Measurements from ENCODE around the gene COX6B2. TPM values are rescaled to one million over a fixed set of nuclear protein-coding genes. Genes with fewer than 3 reads are reported as not detected.

Gene COX6B2
- total RNA-seq, 1 donor from 2014 or later, result not detected

DNA sequence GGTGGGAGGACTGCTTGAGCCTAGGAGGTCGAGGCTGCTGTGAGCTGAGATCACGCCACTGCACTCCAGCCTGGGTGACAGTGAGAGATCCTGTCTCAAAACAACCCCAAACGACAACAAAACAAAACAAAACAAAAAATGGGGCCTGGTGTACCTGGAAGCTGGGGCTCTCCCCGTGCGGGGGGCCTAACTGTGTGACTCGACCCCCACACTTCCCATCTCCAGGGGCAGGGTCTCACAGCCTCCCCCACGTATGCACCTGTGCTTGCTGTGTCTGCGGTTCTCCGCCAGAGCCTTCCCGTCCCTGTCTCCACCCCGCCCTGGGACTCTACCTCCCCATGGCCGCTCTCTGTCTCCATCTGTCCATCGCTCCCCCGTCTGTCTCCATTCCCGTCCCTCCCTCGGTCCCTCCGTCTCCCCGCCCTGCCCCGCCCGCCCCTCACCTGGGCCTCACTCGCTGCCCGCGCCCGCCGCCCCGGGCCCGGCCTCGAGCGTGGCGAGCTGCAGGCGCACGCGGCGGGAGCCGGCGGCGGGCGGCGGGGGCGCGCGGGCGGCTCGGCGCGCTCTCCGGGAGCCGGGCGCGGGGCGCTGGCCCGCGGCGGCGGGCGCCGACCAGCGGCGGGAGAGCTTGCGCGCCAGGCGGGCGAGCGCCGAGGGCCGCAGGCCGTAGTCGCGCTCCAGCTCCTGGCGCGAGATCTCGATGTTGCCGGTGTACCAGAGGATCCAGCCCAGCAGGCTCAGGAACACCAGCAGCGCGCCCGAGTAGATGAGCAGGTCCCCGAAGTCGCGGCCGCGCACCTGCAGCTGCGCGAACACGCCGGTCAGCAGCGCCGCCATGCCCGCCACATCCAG, 29.0 kb upstream of the COX6B2 start:
- DNase-seq, result no peak

DNA sequence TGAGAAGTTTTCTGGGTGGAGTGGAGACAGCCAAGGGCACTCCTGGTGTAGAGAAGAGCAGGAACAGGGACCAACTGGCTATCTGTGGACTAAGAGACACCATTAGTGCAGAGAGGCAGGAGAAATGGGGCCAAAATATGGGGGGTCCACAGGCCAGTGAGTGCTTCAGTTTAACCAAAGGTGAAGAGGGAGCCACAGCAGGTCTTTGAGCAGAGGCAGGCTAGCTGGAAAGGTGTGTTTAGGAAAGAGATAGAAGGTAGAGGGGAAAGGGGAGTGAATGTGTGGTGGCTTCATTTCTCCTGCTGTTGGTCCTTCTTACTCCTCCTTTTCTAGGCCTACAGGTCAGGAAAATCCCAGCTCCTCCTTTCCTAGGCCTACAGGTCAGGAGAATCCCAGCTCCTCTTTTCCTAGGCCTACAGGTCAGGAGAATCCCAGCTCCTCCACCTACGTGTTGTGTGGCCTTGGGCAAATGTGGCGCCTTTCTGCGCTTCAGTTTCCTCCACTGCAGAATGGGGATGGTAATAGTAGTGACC, 28.1 kb upstream of the COX6B2 start:
- DNase-seq, result no peak

DNA sequence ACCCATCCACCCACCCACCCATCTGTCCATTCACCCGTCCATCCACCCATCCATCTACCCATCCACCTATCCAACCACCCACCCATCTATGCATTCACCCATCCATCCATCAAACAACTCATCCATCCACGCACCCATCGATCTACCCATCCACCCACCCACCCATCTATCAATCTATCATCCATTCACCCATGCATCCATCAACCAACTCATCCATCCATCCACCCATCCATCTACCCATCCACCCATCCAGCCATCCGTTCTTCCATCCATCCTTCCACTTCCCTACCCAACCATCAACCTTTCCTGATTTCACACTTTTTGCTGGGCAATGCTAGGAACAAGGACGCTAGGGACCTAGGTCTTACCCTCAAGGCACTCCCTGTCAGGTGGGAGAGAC, 27.5 kb upstream of the COX6B2 start:
- DNase-seq, result no peak

DNA sequence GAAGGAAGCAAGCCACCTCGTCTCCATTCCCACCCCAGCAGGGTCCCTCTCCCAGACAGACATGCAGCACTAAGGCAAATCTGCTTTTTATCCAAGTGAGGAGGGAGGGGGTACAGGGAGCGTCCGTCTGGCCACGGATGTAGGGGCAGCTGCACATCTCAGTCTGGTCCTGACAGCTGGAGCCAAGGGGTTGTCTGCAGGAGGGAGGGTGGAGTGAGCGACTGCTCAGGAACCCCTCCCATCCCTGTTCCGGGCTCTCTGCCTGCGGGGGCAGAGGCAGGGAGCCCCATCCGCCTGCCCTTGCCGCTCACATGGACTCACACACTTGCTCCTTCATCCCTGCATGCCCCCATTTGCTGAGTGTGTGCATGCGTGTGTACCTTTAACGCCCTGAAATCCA, 24.7 kb upstream of the COX6B2 start:
- DNase-seq, result no peak

DNA sequence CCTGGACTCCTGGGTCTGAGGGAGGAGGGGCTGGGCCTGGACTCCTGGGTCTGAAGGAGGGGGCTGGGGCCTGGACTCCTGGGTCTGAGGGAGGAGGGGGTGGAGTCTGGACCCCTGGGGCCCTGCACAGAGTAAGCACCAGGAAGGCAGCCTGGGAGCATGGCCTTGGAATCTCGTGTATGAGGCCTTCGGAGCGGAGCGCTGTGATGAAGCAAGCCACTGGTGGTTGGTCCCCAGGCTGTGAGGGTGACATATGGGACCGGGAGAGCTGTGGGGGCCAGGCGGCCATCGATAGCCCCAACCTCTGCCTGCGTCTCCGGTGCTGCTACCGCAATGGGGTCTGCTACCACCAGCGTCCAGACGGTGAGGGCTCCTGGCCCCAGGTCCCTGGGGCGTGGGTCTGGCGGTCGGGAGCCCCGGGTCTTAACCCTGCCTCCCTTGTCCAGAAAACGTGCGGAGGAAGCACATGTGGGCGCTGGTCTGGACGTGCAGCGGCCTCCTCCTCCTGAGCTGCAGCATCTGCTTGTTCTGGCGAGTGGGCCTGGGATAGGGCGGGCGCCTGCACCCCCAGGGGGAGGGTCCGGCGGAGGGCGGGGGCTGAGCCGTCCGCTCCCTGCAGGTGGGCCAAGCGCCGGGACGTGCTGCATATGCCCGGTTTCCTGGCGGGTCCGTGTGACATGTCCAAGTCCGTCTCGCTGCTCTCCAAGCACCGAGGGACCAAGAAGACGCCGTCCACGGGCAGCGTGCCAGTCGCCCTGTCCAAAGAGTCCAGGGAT, 23.0 kb upstream of the COX6B2 start:
- no peak for DNase-seq

DNA sequence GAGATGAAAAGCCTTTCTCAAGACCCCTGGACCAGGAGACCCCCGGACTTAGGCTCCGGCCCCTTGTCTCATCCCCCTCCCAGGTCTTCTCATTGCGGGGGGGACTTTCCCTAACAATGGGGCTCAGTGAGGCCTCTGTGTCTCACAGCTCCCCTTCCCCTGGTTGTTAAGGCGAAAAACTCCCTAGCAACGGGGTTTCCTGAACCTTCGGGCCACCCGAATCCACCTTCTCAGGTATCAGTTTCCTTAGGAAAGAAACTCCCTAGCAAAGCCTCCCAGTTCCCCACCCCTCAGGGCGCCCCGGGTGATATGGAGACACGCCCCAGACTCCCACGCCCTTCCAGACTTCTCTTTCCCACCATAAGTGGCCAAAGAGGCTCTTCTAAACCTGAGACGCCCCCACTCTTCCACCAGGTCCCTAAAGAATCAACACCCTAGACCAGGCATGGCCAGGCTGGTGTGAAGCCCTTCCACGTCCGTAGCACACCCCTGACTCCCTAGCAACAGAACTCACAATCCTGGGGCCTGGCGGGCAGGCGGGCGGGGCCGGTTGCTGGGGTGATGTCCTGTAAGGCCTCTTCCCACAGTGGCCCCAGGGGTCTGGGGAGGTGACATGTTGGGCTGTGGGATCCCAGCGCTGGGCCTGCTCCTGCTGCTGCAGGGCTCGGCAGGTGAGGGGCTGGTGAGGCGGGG, 21.9 kb upstream of the COX6B2 start, which contains the start of gene TMEM190:
Gene TMEM190, plus strand, starts transcription at position 586 of the 693 bp plus-strand sequence. Its CDS starts 28 bp downstream, at position 614.
- DNase-seq, result no peak

DNA sequence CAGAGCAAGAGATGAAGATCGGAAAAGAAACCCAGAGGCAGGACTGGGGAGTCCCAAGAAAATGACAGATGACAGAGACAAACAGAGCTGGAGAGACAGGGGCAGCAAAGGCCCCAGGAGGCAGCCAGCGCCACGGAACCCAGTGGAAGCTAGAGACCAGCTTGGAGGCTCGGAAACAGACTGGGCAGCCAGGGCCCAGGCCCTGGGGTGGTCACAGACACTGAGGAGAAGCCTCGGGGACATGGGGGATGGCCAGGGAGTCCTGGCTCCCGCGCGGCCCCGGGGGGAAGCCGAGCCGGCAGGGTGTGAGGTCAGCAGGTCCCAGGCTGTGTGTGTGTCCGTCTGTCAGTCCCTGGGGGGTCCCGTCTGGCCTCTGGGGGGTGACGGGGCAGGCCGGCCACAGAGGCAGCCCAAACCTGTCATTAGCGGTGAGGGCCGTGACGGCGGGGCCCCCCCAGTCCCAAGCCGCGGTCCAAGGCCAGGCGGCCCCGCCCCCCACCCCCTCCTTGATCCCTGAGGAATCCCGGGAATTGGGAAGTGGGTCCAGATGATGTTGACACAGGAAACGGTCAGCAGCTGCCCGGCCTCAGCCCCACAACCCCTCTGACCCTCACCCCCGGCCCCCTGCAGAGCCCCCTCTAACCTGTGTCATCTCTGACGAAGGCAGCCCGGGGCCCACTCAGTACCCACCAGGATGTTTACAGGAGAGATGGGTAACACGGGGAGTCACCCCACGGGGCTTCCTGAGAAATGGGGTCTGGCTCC, 19.7 kb upstream of the COX6B2 start:
- DNase-seq, result no peak

DNA sequence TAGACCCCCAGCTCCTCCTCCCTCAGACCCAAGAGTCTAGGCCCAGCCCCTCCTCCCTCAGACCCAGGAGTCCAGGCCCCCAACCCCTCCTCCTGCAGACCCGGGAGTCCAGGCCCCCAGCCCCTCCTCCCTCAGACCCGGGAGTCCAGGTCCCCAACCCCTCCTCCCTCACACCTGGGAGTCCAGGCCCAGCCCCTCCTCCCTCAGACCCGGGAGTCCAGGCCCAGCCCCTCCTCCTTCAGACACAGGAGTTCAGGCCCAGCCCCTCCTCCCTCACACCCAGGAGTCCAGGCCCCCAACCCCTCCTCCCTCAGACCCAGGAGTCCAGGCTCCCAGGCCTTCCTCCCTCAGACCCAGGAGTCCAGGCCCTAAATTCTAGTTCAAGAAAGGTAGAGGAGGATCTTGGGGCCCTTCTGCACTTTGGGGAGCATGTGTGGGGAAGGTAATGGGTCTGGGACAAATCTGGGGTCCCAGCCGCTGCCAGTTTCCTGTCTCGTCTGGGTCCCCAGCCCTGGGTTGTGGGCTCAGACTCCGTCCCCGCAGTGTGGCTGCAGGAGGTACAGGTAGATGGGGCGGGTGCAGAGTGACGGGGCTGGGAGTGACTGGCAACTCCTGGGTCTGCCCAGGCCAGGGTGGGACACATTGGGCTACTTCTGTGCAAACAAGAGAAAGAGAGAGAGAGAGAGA, 18.9 kb upstream of the COX6B2 start:
- no peak for DNase-seq

DNA sequence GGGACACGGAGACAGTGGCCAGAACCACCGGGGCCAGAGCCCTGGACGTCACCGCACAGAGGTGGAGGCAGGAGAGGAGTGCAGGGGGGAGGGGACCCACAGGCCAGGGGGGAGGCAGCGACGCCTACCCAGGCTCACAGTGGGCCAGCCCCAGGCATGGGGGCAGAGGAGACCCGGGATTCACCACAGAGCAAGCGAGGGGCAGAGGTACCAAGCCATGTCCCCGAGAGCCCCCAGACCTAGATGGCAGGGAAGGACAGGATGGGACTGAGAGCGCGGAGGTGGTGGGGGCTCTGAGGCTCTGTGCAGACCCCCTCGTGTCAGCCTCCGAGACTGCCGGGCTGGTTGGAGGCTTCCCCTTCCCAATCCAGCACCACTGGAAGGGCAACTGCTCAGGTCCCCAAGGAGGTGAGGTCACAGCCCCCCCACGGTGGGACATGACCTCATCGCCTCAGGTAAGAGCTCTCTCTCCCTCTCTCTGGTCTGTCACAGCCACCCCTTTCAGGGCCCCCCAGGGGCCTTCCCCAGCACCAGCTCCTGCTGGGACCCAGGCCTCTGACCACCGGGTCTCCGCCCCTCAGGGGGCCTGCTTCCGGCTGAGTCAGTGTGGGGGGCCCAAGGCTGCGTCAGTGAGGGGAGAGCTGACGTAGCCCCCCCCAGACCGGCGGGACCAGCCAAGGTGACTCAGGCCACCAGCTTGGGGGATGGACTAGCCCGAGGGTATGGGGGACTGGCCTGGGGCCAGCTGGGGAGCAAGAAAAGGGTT, 18.0 kb upstream of the COX6B2 start:
- no peak for DNase-seq

DNA sequence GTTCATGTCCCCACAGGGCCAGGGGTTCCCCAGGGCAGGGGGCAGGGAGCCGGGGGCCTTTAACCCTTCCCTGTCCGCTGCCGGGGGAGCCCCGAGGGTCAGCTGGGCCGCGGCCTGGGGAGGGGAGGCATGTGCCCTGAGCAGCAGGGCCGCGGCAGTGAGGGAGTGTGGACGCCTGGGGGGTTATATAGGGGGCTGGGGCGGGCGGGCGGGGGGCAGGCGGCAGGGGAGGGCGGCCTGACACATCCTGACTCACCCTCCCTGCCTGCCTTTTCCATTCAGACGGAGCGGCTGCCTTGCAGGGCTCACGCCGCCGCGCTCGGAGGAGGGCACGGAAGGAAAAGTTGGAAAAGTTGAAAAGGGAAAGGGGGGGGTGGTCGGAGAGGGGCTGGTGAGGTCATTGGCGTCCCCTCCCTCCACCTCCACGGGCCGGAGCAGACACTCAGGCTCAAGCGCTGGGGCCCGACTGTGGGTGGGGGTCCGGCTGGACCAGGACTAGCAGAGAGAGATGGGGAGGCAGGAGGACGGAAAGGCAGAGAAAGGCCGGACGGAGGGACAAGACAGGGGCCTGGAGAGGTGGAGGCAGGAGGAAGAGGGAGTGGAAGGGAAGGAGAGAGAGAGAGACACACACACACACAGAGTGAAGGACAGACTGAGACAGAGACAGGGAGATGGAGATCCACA, 15.9 kb upstream of the COX6B2 start, which contains the start of gene IL11:
Gene IL11, minus strand, starts transcription at position 159 of the 684 bp plus-strand sequence. Its CDS starts 153 bp downstream, at position 6.
- DNase-seq, result no peak

DNA sequence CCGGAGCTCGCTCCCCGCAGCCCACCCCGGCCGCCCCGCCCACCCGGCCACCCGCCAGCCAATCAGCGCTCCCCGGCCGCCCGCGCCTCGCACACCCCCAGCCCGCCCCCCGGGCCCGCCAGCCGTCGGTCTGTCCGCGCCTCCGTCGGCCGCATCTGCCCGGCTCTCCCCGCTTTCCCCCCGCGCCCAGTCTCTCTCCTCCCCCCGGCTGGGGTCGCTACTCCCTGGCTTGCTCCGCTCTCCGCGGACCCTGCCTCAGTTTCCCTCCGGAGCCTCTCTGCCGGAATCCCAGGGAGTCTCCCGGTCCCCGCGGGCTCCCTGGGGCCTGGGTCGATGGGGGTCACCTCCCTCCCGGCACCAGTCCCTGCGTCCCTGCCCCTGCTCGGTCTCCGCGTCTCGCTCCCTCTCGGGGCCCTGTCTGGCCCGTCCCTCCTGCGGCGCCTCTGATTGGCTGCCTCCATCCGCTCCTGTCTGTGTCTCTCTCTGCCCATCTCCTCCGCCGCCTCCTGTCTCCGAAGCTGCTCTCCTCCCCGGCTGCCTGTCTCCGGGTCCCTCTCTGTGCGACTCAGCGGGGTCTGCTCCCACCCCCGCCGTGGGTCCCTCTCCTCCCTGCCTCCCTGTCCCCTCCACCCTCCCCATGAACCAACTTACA, 15.3 kb upstream of the COX6B2 start:
- DNase-seq, result no peak

DNA sequence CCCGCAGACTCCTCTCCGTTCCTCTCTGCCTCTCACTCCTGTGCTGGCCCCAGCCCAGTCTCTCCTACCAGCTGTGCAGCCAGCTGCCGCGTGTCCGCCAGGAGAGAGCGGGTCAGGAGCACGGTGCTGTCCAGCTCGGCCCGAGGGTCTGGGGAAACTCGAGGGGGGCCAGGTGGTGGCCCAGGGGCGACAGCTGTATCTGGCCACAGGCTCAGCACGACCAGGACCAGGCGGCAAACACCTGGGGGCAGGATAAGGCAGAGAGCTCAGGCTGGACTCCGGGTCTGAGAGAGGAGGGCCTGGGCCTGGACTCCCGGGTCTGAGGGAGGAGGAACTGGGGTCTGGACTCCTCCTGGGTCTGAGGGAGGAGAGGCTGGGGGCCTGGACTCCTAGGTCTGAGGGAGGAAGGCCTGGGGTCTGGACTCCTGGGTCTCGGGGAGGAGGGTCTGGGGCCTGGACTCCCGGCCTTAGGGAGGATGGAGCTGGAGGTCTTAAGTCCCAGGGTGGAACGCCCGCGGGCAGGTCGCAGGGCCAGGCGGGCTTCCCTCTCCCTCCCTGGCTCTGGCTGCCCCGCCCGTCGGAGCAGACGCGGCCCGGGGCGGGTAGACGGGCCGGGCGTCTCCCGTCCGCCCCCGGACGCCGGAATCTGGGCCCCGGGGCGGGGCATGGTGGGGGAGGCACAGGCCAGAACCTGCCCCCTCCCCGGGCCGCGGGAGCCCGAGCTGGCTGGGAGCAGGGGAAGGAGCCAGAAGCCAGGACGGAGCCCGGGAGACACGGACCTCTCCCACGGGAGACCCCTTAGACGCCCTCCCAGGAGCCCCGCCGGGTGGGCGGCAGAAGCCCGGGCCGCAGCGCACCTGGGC, 14.4 kb upstream of the COX6B2 start:
- DNase-seq, result no peak

DNA sequence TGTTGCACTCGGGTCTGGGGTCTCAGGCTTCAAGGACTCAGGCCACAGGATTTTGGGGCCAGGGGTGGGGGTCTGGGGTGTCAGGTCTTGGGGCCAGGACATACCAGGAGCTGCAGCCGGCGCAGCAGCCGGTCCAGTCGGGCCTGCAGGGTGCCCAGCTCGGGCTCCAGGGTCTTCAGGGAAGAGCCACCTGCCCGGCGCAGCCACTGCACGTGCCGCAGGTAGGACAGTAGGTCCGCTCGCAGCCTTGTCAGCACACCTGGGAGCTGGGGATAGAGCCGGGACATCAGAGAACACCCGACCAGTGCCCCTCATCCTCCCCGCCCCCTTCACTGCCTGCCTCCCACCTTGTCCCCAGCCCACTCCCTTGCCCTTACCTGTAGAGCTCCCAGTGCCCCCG, 13.6 kb upstream of the COX6B2 start:
- DNase-seq, result no peak

DNA sequence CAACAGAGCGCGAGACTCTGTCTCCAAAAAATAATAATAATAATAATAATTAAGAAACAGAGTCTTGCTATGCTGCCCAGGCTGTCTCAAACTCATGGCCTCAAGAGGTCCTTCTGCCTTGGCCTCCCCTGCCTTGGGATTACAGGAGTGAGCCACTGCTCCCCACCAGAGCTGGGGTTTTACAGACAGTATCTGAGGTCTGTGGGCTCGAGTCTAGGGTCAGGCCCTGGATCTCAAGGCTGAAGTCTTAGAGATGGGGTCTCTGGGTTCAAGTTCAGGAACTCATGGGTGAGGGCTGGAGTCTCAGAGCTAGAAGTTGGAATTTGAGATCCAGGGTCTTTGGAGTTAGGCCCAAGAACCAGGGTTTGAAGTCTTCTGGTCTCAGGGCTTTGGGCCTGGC, 12.3 kb upstream of the COX6B2 start:
- DNase-seq, result no peak

DNA sequence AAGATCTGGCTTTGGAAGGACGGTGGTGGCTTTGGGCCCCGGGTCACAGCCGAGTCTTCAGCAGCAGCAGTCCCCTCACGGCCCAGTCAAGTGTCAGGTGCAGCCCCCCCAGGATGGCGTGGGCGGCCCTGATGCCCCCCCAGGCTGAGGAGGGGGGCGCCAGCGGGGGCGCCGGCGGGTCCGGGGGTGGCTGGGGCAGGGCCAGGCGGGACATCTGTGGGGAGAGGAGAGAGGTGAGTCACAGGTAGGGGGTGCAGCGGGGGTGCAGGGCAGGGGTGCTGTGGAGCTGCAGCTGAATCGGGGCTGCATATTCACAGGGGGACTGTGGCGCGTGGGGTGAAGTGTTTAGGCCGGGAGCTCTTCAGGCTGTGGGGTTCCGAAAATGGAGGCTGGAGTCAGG, 11.4 kb upstream of the COX6B2 start:
- no peak for DNase-seq

DNA sequence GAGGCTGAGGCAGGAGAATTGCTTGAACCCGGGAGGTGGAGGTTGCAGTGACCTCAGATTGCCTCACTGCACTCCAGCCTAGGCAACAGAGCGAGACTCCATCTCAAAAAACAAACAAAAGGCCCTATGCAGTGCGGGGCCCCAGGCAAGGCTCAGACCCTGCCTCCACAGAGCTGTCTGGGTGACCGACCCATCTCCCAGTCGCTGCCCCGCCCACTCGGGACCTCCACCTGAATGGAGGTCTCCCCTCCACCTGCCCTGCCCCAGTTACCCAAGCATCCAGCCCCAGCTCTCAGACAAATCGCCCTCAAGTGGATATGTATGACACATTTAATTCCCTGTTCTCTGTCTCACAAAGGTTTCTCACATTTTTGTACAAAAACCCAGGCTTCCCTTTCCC, 10.7 kb upstream of the COX6B2 start:
- no peak for DNase-seq

DNA sequence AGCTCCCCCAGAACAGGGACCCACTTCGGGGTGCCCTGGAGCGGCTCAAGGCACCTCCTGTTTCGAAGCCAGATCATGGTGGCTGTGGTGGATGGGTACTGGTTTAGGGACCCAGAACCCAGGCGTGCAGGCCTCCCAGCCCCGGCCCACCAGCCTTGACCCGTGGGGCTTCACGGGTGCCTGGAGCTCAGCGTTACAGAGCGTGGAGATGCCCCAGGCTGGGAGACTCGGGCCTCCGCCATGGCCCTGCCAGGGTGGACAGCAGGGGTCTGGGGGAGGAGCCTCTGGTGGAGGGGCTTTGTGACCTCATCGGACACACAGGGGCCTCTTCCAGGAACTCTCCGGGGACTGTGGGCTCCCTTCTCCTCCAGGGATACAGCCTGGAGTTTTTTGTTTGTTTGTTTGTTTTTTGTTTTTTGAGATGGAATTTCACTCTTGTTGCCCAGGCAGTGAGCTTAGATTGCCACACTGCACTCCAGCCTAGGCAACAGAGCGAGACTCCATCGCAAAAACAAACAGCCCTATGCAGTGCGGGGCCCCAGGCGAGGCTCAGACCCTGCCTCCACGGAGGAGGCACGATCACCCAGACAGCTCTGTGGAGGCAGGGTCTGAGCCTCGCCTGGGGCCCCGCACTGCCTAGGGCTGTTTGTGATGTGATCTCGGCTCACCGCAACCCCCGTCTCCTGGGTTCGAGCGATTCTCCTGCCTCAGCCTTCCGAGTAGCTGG, 8.6 kb upstream of the COX6B2 start, which contains the start of gene GARIN5B:
Gene GARIN5B, minus strand, starts transcription at position 271 of the 727 bp plus-strand sequence. Its CDS starts 194 bp downstream, at position 77.
- no peak for DNase-seq

All from occipital lobe (tissue), 2 donors.